SU-DHL-6 (cell line): ENCODE results near the gene MEX3D.

Source experiments
- EZH2phosphoT487 ChIP-seq: fragments of 200-600 bp; sonication (generic), shearing (Covaris generic); conservative IDR thresholded peaks from 2 replicates; pipeline ENCODE4 v1.6.1; 2018; ENCODE audit warnings: mild to moderate bottlenecking, antibody characterized with exemption, low read length, moderate library complexity, mixed read lengths
- TF ChIP-seq, protein P1 (sequence below): fragments of 200-600 bp; sonication (generic); IDR thresholded peaks from one replicate; pipeline ENCODE4 v1.5.1; 2017; ENCODE audit warnings: antibody characterized with exemption, mild to moderate bottlenecking, low read length, moderate library complexity; ENCODE audit not compliant: insufficient read depth, poor library complexity, severe bottlenecking

- TF ChIP-seq, protein P1, sequence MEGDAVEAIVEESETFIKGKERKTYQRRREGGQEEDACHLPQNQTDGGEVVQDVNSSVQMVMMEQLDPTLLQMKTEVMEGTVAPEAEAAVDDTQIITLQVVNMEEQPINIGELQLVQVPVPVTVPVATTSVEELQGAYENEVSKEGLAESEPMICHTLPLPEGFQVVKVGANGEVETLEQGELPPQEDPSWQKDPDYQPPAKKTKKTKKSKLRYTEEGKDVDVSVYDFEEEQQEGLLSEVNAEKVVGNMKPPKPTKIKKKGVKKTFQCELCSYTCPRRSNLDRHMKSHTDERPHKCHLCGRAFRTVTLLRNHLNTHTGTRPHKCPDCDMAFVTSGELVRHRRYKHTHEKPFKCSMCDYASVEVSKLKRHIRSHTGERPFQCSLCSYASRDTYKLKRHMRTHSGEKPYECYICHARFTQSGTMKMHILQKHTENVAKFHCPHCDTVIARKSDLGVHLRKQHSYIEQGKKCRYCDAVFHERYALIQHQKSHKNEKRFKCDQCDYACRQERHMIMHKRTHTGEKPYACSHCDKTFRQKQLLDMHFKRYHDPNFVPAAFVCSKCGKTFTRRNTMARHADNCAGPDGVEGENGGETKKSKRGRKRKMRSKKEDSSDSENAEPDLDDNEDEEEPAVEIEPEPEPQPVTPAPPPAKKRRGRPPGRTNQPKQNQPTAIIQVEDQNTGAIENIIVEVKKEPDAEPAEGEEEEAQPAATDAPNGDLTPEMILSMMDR = no peak
- no peak for TF ChIP-seq EZH2phosphoT487
Measured at GRCh38 chr19:1568320-1569019, at the start of gene MEX3D.
